Activated T-cell treated with anti-CD3 and anti-CD28 coated beads, Interleukin-2, amount 50 U/mL, for 24 hours (primary cell): ENCODE data around the gene SELENOS.
"Not testable (repeated sequence)": the region's sequence is repeated elsewhere in the genome, so short reads cannot be mapped to it uniquely, and the experiment has no call there.

Experiments
- DNase-seq: peaks from one replicate; pipeline ENCODE4 v3.0.0-alpha.2; 2020
- H3K27ac Mint-ChIP-seq: 2 replicates; pipeline ENCODE4 v1.8.0; 2020; ENCODE audit warnings: mild to moderate bottlenecking, mixed read lengths
- H3K27me3 Mint-ChIP-seq: 2 replicates; pipeline ENCODE4 v1.8.0; 2020; ENCODE audit warnings: mixed read lengths
- H3K36me3 Mint-ChIP-seq: 2 replicates; pipeline ENCODE4 v1.8.0; 2020; ENCODE audit warnings: low read depth, mixed read lengths
- H3K4me1 Mint-ChIP-seq: 2 replicates; pipeline ENCODE4 v1.8.0; 2020; ENCODE audit warnings: low read depth, mixed read lengths
- H3K4me3 Mint-ChIP-seq: 2 replicates; pipeline ENCODE4 v1.8.0; 2020; ENCODE audit warnings: mild to moderate bottlenecking, moderate library complexity, mixed read lengths
- H3K9me3 Mint-ChIP-seq: 2 replicates; pipeline ENCODE4 v1.8.0; 2020; ENCODE audit warnings: mixed read lengths

The SELENOS gene

GRCh38 chr15:101296418-101297405 lies 19.4 kb upstream of the SELENOS start:
- peak overlapping the region; percentile 95 for H3K4me3 Mint-ChIP-seq
- no peaks in the 10 kb centered on the region for H3K27me3 Mint-ChIP-seq
- DNase-seq, result no peak
- H3K4me1 Mint-ChIP-seq, result peaks cover 32% of the 10 kb centered on the region
- H3K27ac Mint-ChIP-seq, result peak overlapping the region; percentile 92
- peaks cover 36% of the 10 kb centered on the region for H3K36me3 Mint-ChIP-seq
- no peaks in the 10 kb centered on the region for H3K9me3 Mint-ChIP-seq

- Mint-ChIP-seq H3K4me3 (peak overlapping the region; percentile 95), H3K27ac (peak overlapping the region; percentile 98), H3K4me1 (peaks cover 40% of the 10 kb centered on the region), H3K27me3 (no peaks in the 10 kb centered on the region), H3K9me3 (no peaks in the 10 kb centered on the region), H3K36me3 (peaks cover 46% of the 10 kb centered on the region)
- no peak for DNase-seq
Measured at GRCh38 chr15:101295607-101296161, 18.4 kb upstream of the SELENOS start.

GRCh38 chr15:101294731-101295606 lies 17.7 kb upstream of the SELENOS start, which contains the start of gene SNRPA1:
Gene SNRPA1, minus strand, starts transcription at chr15:101295248. Its CDS starts 70 bp downstream, at chr15:101295178.
- Mint-ChIP-seq H3K27ac (peak within 1 kb of the TSS; percentile 98), H3K9me3 (no peaks in the 10 kb centered on the region), H3K36me3 (peaks cover 53% of the 10 kb centered on the region), H3K27me3 (no peaks in the 10 kb centered on the region), H3K4me3 (peak within 1 kb of the TSS; percentile 95), H3K4me1 (peaks cover 46% of the 10 kb centered on the region)
- peak; percentile 98 for DNase-seq

GRCh38 chr15:101293122-101293521 lies 15.8 kb upstream of the SELENOS start:
- DNase-seq, result no peak
- H3K4me3 Mint-ChIP-seq, result peak overlapping the region; percentile 95

GRCh38 chr15:101288905-101289513 lies 11.7 kb upstream of the SELENOS start:
- peaks cover 62% of the 10 kb centered on the region for H3K4me1 Mint-ChIP-seq
- peak overlapping the region; percentile 87 for H3K27ac Mint-ChIP-seq
- H3K4me3 Mint-ChIP-seq, result no peak overlapping the region
- DNase-seq, result no peak
- peaks cover 97% of the 10 kb centered on the region for H3K36me3 Mint-ChIP-seq
- H3K27me3 Mint-ChIP-seq, result no peaks in the 10 kb centered on the region
- no peaks in the 10 kb centered on the region for H3K9me3 Mint-ChIP-seq

More at GRCh38 chr15:101293122-101293521, 15.8 kb upstream of the SELENOS start:
- peaks cover 58% of the 10 kb centered on the region for H3K4me1 Mint-ChIP-seq
- peaks cover 71% of the 10 kb centered on the region for H3K36me3 Mint-ChIP-seq
- H3K27ac Mint-ChIP-seq, result peak overlapping the region; percentile 98
- no peaks in the 10 kb centered on the region for H3K9me3 Mint-ChIP-seq
- no peaks in the 10 kb centered on the region for H3K27me3 Mint-ChIP-seq

- peaks cover 99% of the 10 kb centered on the region for H3K36me3 Mint-ChIP-seq
- not testable (repeated sequence) for DNase-seq, H3K27me3 Mint-ChIP-seq, H3K4me3 Mint-ChIP-seq, H3K9me3 Mint-ChIP-seq
- peaks cover 51% of the 10 kb centered on the region for H3K4me1 Mint-ChIP-seq
- peak overlapping the region; percentile 23 for H3K27ac Mint-ChIP-seq
Measured at GRCh38 chr15:101287342-101287741, 10.1 kb upstream of the SELENOS start.

GRCh38 chr15:101286471-101287114 lies 9.3 kb upstream of the SELENOS start:
- Mint-ChIP-seq H3K27ac (peak overlapping the region; percentile 74), H3K9me3 (no peaks in the 10 kb centered on the region), H3K4me1 (peaks cover 44% of the 10 kb centered on the region), H3K4me3 (no peak overlapping the region), H3K36me3 (peaks cover 99% of the 10 kb centered on the region), H3K27me3 (no peaks in the 10 kb centered on the region)
- no peak for DNase-seq

- Mint-ChIP-seq H3K9me3 (no peaks in the 10 kb centered on the region), H3K27me3 (no peaks in the 10 kb centered on the region), H3K4me1 (peaks cover 26% of the 10 kb centered on the region), H3K36me3 (peaks cover 97% of the 10 kb centered on the region), H3K4me3 (no peak overlapping the region), H3K27ac (peak overlapping the region; percentile 49)
- no peak for DNase-seq
Measured at GRCh38 chr15:101283931-101284330, 6.6 kb upstream of the SELENOS start.

GRCh38 chr15:101280007-101280406 lies 2.7 kb upstream of the SELENOS start:
- Mint-ChIP-seq H3K36me3 (peaks cover 86% of the 10 kb centered on the region), H3K27ac (no peak overlapping the region), H3K9me3 (no peaks in the 10 kb centered on the region), H3K4me3 (no peak overlapping the region), H3K27me3 (no peaks in the 10 kb centered on the region), H3K4me1 (peaks cover 34% of the 10 kb centered on the region)
- DNase-seq, result no peak

GRCh38 chr15:101277943-101278564 lies 769 bp upstream of the SELENOS start:
- H3K4me1 Mint-ChIP-seq, result peaks cover 37% of the 10 kb centered on the region
- no peaks in the 10 kb centered on the region for H3K27me3 Mint-ChIP-seq
- H3K9me3 Mint-ChIP-seq, result no peaks in the 10 kb centered on the region
- H3K27ac Mint-ChIP-seq, result peak overlapping the region; percentile 87
- DNase-seq, result no peak
- H3K4me3 Mint-ChIP-seq, result peak overlapping the region; percentile 92
- H3K36me3 Mint-ChIP-seq, result peaks cover 86% of the 10 kb centered on the region

GRCh38 chr15:101276501-101277037 lies 716 bp downstream of the SELENOS start:
- Mint-ChIP-seq H3K9me3 (no peaks in the 10 kb centered on the region), H3K4me3 (peak overlapping the region; percentile 92), H3K36me3 (peaks cover 86% of the 10 kb centered on the region), H3K27ac (peak overlapping the region; percentile 90), H3K27me3 (no peaks in the 10 kb centered on the region), H3K4me1 (peaks cover 37% of the 10 kb centered on the region)
- no peak for DNase-seq

GRCh38 chr15:101275018-101275417 lies 2.3 kb downstream of the SELENOS start:
- no peaks in the 10 kb centered on the region for H3K27me3 Mint-ChIP-seq
- peaks cover 86% of the 10 kb centered on the region for H3K36me3 Mint-ChIP-seq
- H3K4me1 Mint-ChIP-seq, result peaks cover 37% of the 10 kb centered on the region
- peak overlapping the region; percentile 92 for H3K4me3 Mint-ChIP-seq
- DNase-seq, result no peak
- H3K9me3 Mint-ChIP-seq, result no peaks in the 10 kb centered on the region
- H3K27ac Mint-ChIP-seq, result peak overlapping the region; percentile 85

GRCh38 chr15:101273534-101273933 lies 3.8 kb downstream of the SELENOS start:
- Mint-ChIP-seq H3K4me1 (peaks cover 32% of the 10 kb centered on the region), H3K9me3 (no peaks in the 10 kb centered on the region), H3K4me3 (no peak overlapping the region), H3K27ac (no peak overlapping the region), H3K36me3 (peaks cover 89% of the 10 kb centered on the region), H3K27me3 (no peaks in the 10 kb centered on the region)
- DNase-seq, result no peak
